Activated T-cell treated with anti-CD3 and anti-CD28 coated beads for 1 hour (primary cell): ENCODE results near the gene SPINT2.

Source experiments
- DNase-seq: peaks from one replicate; pipeline ENCODE4 v3.0.0-alpha.2; 2020; ENCODE audit warnings: low read depth

Gene SPINT2

DNA sequence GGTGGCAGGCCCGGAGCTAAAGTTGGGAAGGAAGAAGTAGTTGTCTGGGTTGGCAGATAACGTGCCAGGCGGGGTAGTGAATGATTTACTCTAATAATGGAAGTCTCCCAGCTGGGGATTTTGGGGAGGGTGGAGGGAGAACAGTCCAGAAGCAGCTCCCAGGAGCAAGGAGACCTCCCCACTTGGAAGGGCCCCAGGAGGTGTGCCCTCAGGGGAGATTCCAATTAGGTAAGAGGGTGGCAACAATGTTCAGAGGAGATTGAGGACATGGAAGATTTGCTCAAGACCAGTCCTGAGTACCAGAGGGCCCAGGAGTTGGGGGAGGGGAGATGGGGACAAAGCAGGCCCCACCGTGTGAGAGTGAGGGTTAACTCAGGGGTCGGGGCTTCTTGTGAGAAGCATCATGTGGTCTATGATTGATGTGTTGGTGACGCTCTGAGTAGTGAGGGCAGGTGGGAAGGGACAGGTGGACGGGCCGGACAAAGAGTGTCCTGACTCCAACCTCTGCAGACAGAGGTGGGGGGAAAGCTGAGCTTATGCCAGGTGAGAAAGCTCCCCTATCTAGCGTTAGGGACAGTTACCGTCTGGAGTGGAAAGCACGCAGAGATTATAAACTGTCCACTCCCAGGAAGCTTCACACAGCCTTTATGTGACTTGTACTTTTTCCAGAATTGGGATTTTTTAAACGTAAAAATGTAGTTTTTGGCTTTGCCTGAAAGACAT is 3.5 kb downstream of the SPINT2 start:
- DNase-seq, result no peak

DNA sequence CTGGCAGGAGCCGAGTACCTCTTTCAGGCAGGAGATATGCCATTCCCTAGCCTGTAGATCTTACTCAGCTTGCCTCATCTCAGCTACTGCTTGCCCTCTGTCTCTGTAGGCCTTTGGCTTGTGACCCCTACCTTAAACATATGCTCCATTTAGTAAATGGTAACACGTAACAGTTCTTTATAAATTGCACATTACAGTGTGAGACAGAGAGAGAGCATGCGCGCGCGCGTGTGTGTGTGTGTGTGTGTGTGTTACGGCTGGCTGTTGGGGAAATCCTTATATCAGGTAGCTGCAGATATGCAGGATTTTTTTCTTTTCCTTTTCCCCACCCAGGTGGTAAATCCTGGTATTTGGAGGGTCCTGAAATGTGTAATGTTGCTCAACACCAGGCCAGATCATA is 4.2 kb downstream of the SPINT2 start:
- no peak for DNase-seq

DNA sequence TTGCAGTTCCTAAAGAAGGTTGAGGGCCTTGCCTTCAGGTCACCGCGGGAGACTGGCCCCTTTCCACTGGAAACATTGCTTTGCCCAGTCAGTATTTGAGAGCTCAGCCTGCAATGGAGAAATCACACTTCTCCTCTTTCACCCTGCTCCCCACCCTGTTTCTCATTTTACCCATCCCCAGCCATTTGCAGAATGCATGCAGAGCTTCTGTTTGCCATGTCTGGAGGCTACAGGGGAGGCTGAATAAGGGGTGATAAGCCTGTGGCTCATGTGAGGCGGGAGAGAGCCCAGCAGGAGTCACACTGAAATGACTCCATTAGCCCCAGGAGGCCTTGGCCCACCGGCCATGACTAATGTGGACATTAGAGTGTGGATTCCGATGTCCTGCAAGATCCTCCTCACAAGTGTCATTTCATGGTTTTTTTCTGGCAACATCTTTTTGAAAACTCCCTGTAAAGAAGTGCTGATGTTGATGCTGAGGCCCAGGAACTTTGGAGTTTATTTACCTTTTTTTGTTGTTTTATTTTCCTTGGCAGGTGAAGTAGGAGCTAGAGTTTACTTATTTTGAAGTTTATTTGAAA is 6.3 kb downstream of the SPINT2 start:
- no peak for DNase-seq

DNA sequence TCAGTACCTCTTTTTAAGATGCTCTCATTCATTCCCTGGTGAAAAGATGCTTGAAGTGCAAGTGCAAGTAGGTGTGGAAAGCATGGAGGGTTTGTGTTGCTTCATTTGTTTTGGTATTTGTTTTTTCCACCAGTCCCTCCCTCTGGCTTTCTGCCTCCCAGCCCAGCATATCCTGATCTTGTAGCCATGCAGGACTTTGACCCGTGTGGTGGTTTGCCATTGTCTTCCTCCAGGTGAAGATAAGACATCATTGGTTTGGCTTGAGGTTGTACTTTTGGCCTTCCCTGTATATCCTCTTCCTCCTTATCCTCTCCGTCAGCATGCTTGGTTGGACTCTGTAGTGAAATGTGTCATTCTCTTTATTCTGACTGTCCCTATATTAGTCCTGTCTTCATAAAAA is 9.1 kb downstream of the SPINT2 start:
- no peak for DNase-seq

DNA sequence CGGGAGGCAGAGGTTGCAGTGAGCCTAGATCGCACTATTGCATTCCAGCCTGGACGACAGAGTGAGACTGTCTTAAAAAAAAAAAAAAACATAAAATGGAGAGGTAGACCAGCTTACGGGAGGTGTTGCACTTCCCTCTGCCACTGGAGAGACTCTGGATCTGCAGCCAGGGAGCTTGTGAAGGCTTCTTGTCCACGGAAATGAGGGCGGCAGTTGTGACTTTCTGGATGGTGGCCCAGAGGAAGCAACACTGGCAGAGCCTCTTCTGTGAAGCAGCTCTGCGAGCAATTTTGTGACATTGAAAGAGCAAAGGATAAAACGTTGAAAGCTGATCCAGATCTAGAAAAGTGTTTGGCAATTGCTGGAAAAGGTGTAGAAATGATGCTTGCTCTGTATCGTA is 10.4 kb downstream of the SPINT2 start:
- DNase-seq, result no peak

DNA sequence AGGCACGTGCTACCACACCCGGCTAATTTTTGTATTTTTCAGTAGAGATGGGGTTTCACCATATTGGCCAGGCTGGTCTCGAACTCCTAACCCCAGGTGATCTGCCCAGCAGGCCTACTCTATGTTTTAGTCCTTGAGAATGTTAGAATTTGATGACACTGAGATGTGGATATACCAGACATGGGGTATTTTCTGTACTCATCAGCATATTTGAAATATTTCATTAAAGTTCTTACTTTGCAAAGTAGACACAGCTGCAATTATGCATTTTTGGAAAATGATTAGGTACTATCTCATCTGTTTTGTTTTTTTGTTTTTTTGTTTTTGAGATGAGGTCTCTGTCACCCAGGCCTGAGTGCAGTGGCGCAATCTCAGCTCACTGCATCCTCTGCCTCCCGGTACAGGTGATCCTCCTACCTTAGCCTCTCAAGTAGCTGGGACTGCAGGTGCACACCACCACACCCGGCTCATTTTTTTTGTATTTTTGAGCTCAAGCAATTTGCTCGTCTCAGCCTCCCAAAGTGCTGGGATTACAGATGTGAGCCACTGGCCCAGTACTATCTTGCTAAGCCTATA is 12.7 kb downstream of the SPINT2 start:
- DNase-seq, result no peak

DNA sequence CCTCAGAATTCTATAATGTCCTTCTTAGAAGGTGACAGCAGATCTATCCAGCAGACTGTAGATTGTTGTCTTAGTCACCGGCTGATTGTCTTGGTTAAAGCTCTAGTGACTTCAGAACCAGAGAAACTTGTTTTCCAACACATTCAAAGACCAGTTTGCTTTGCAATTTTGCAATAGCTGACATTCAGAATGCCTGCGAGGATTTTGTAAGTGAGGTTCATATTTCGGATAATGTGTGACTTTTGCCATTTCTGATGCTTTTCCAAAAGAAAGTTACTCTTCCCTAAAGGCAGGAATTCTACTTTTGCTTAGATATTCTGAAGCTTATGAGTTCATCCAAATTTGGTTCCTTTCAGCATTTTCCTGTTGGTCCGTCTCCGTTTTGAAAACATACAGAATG is 13.2 kb downstream of the SPINT2 start:
- DNase-seq, result no peak

DNA sequence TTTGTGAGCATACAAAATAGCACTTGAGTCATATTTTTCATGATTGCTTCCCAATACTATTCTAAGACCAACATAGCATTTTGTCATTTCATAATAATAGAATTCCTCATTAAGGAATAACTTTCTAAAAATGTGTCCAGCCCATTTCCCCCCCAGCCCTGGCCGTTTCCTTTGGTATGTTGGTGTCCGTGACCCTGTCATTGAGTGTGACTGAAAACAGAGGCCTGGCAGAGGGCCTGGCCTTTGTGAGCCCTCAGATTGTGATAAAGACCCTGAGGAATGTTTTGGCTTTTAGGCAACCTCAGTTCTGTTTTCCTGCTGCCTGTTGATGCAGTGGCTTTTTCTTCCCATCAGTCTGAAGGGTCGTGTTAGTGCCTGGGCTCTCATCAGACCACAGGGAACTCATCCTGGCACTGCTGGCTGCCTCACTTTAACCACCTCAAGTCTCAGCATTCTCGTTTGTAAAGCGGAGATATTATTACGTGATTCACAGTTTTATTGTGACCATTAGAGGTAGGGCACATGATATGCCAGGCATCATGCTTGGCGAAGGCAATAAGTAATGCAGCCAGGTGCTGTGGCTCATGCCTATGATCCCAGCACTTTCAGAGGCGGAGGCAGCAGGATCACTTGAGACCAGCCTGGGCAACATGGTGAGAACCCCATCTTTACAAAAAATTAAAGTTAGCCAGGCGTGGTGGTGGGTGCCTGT is 13.8 kb downstream of the SPINT2 start:
- DNase-seq, result no peak

DNA sequence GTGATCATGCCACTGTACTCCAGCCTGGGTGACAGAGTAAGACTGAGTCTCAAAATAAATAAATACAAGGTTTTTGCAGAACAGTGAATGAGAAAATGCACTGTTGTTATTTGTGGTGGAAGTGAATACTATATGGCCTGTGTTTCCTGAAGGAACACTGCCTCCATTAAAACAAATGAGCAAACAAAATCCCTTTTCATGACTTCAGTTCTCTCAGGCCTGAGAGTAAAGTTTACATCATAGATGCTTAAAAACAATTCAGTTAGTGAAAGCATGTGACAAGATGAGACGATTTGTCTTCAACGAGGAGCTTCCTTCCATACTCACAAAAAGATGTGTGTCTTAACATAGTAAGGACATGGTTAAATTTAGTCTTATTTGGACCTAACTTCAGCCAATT is 14.4 kb downstream of the SPINT2 start:
- DNase-seq, result no peak

DNA sequence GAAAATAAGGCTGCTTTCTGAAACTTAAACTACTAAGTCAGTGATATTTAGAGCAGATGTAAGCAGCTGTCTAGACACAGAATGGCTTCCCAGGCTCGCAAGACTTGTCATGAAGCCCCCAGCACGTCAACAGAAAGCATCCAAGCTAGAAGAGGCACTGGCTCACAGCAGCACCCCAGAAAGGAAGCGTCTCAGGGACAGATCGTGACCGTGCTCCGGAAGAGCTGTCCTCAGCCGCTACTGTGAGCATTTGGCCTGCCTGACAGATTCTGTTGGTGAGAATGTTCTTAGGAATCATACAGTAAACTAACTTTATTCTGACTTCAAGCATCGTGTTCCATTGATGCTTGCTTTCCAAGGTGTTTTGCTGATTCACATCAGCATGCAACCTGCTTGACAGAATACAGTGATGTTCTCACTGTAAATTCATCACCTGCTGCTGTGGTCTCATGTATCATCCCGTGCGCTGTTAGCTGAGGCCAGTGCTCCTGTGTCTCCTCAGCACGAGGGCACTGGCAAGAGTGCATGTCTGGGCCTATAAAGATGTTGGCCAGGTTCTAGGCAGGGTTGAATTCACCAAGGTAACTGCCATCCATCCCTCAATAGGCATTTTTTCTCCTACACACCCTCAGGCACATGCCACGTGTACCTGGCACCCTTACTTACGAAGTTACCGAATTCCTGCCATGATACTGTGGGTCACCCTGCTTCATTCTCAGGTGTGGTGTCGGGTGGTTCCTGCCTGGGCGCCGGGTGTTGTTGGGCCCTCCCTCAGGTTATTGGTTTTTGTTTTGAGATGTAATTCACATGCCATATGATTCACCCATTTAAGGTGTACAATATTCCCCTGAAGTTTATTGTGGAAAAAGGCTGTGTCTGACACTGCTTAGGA is 15.9 kb downstream of the SPINT2 start:
- DNase-seq, result no peak

DNA sequence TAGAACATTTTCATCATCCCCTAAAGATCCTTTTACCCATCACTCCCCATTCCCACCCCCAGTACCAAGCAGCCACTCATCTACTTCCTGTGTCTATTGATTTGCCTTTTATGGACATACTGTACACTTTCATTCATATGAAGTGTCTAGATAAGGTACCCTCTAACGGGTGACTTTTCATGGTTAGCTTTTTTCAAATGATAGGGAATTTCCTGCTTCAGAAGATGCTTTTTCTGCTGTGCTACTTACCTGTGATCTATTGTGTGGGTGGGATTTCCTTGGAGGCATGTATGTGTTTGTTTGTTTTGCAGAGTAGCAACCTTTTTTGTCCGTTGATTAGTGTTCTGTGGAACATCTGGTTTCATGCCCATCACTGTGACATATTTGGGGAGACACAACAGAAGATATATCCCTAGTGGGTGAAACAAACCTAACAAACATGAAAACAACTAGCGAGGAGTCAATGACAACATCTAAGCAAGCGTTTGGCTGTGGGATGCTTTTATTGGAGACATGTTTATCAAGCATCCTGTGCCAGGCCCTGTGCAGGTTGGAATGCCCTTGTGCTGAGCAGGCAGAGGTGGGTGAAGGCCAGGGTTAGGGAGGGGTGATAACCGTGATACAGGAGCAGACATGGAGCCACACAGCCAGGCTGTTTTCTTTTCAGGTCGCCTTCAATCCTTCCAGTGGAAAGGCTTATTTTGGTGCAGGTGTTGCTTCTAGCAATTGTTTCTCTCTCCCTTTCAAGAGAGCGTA is 17.6 kb downstream of the SPINT2 start:
- no peak for DNase-seq

DNA sequence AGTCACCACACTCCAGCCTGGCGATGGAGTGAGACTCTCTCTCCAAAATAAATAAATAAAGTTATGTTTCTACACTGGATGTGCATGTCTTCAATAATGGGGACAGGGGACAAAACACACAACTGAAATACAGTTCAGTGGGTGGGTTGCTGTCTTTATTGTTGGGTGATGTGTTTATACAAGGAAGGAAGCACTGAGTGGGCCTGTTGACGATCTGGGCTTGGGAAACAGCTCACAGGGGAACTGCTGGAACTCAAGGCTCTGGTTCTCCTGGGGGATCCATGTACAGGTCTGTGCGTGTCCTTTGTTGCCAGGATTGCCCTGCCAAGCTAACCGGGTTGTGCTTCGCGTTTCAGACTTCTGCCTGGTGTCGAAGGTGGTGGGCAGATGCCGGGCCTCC is 18.9 kb downstream of the SPINT2 start:
- DNase-seq, result no peak

DNA sequence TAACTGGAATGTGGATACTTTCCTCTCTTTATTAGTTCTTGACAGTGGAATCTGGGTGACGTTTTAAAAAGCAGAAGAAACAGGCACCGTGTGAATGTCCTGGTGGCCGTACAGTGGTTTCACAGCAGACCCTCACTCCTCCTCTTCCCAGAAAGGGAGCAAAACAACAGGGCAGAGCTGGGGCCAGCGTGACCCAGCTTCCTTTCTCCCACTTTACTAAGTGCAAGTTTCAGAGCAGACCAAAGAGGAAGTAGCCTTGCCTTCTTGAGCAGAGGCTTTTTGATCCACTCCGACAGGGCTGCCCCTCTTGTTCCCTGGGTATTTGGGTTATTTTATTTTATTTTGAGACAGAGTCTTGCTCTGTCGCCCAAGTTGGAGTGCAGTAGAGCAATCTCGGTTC is 20.0 kb downstream of the SPINT2 start:
- DNase-seq, result no peak

DNA sequence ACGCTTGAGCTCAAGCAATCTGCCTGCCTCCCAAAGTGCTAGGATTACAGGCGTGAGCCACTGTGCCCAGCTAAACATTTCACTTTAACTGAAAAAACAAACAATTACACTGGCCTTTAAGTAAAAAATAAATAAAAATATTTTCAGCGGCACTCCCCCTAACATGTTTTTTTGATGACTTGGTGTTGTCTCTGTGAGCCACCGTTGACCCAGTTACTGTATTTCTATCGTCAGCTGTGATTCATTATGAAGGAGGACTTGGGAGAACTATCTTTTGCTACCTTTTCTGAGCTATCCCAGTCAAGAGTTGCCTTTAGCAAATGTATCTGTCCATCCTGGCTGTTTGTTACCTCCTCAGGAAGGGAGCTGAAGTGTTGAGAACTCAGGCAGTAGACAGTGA is 21.2 kb downstream of the SPINT2 start:
- no peak for DNase-seq

DNA sequence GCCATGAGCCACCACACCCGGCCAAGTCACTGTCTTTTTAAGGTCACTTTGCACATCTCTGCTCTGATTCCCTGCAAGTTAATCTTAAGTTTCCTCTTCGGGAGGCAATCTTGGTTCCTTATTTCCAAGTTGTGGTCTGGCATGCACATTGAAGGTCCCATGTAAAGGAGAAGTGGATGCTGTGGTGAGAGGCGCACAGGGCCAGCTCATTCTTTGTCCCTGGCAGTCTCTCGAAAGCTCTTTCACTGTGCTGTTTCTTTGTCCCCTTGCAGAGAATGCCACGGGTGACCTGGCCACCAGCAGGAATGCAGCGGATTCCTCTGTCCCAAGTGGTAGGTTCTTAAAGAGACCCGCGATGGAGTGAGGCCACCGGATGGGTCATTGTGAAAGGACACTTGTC is 23.2 kb downstream of the SPINT2 start:
- DNase-seq, result no peak

DNA sequence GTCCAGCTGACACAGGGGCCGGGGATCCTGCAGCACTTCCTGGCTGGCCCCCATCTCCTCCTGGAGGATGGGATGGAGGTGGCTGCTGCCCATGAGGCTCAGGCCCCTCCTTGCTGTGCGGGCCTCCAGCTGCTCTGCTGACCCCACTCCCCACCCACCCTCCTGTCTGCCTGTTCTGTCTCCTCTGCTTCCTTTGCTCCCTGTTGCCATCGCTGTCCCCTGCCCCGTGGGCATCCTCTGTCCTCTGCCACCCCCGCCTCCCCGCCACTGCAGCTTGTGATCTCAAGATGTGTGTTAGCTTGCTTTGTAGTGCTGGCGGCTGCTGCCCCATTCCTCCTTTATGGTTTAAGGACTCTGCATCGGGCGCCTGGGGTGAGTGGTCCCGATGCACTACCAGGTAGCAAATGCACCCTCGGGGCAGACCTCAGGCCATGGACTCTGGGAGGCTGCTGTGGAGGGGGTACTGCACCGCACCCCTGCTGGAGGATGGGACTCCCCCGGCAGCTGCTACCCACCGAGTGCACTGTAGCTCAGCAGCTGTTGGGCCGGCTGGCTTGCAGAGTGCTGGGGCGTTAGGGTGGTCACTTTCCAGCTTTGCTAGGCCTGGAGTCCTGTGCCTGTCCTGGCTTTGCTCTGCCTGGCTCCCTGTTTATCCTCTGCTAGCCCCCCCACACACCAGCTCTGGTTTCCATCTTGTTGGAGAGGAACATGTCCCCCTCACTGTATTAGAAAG is 23.9 kb downstream of the SPINT2 start:
- DNase-seq, result no peak

DNA sequence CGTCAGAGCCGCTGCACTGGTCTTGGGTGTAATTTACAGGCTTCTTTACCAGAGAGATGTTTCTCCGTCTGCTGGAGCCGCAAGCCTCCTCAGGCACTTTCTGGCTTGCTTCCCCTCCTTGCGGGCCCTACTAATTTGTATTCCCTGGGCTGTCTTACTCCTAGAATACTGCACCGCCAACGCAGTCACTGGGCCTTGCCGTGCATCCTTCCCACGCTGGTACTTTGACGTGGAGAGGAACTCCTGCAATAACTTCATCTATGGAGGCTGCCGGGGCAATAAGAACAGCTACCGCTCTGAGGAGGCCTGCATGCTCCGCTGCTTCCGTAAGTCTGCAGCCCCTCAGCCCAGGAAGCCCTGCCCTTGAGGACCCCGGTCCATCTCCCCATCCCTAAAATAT is 25.6 kb downstream of the SPINT2 start:
- DNase-seq, result no peak

DNA sequence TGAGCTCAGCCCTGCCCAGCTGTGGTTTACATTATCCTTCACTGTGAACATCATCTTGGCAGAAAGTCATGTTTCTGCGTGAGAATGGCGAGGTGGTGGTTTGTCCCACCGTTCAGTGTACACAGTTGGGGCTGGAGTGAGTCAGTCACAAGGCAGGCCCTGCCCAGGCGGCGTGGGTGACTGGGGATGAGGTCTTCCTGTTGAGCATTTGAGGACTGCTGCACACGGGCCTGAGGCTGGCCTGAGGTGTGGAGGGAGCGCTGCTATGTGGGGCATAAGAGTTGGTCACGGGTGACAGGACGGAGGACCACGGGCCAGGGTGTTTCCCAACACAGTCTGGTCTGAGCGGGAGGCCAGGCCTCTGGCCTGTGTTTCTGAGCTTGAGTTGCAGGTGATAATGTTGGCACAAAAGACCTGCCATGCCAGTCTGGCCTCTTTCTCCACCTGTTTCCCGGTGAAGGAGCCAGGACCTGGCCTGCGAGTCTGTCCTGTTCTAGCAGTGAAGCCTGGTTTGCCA is 26.3 kb downstream of the SPINT2 start:
- no peak for DNase-seq

DNA sequence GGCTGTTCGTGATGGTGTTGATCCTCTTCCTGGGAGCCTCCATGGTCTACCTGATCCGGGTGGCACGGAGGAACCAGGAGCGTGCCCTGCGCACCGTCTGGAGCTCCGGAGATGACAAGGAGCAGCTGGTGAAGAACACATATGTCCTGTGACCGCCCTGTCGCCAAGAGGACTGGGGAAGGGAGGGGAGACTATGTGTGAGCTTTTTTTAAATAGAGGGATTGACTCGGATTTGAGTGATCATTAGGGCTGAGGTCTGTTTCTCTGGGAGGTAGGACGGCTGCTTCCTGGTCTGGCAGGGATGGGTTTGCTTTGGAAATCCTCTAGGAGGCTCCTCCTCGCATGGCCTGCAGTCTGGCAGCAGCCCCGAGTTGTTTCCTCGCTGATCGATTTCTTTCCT is 27.5 kb downstream of the SPINT2 start:
- DNase-seq, result no peak

DNA sequence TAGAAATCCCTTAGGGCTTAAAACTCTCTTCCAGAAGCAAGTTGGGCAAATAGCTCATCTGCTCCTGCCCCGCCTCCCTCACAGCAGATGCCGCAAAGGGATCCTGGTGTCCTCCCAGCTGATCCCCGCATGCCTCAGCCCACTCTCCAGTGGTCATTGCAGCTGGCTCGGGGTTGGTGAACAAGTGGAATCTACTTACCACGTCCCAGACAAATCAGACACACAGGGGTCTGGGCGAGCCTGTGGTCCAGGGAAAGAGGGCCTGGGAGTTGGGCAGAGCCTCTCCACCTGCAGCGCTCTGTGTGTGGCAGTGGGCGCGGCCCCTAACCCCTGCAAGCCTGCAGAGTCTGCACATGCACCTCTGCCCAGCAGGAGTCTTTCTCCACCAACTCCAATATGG is 28.9 kb downstream of the SPINT2 start:
- no peak for DNase-seq

DNA sequence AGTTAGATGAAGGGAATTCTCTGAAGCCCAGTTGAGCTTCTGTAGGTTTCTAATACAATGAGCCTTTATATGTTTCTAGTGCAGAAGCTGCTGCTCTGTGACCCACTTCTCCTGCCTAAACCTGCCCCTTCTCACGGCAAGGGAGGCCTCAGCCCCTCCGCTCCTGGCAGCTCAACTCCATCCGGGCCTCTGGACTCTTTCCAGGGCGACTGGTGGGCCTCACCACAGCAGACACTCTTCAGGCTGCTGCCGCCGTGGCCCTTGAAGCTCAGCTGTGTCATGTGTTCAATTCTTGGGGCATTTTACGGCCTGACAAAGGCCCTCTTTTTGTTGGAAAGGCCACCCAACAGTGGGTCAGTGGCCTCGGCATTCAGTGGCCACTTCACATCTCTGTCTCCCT is 29.7 kb downstream of the SPINT2 start:
- DNase-seq, result no peak
